NT2/D1 (cell line): ENCODE results near the gene MED12L.

Experiments
- DNase-seq: peaks from one replicate; pipeline ENCODE4 v3.0.0-alpha.2; 2011; ENCODE audit warnings: low read depth, low spot score
- H3K27me3 ChIP-seq: 2 replicates; pipeline ENCODE4 v1.6.0; 2011; ENCODE audit warnings: mild to moderate bottlenecking; ENCODE audit not compliant: insufficient read length, insufficient read depth
- H3K36me3 ChIP-seq: 2 replicates; pipeline ENCODE4 v1.6.1; 2011; ENCODE audit warnings: mild to moderate bottlenecking, low read length, mixed read lengths; ENCODE audit not compliant: insufficient read depth, insufficient read length
- H3K4me1 ChIP-seq: 2 replicates; pipeline ENCODE4 v1.5.1; 2011; ENCODE audit not compliant: insufficient read depth, insufficient read length
- H3K4me3 ChIP-seq: 2 replicates; pipeline ENCODE4 v1.5.1; 2011; ENCODE audit warnings: low read depth; ENCODE audit not compliant: insufficient read length
- H3K9ac ChIP-seq: 2 replicates; pipeline ENCODE4 v1.6.0; 2011; ENCODE audit warnings: low read depth; ENCODE audit not compliant: insufficient read length
- H3K9me3 ChIP-seq: 2 replicates; pipeline ENCODE4 v1.5.1; 2011; ENCODE audit warnings: mild to moderate bottlenecking, low read length; ENCODE audit not compliant: insufficient read depth
- SUZ12 ChIP-seq: IDR thresholded peaks from 2 replicates; pipeline ENCODE4 v1.6.1; 2011; ENCODE audit not compliant: insufficient read length, insufficient read depth; ENCODE audit errors: extremely low read depth
- YY1 ChIP-seq: IDR thresholded peaks from 2 replicates; pipeline ENCODE4 v1.6.1; 2011; ENCODE audit not compliant: insufficient read length, insufficient read depth
- ZNF274 ChIP-seq: IDR thresholded peaks from 2 replicates; pipeline ENCODE4 v1.6.1; 2011; ENCODE audit warnings: mild to moderate bottlenecking, low read depth, low read length

Gene MED12L

GRCh38 chr3:151431940-151432339 is 346.5 kb downstream of the MED12L start:
- H3K27me3 ChIP-seq, result no peaks in the 10 kb centered on the region
- no peak overlapping the region for H3K4me3 ChIP-seq
- H3K9ac ChIP-seq, result no peak overlapping the region
- H3K4me1 ChIP-seq, result no peaks in the 10 kb centered on the region
- TF ChIP-seq SUZ12 (no peak), YY1 (no peak), ZNF274 (no peak)
- no peak for DNase-seq
- no peaks in the 10 kb centered on the region for H3K36me3 ChIP-seq
- H3K9me3 ChIP-seq, result peaks cover 12% of the 10 kb centered on the region; the same call in 1 of the 2 replicates

GRCh38 chr3:151432616-151433372 is 347.3 kb downstream of the MED12L start:
- H3K9ac ChIP-seq, result no peak overlapping the region
- no peaks in the 10 kb centered on the region for H3K27me3 ChIP-seq

DNA sequence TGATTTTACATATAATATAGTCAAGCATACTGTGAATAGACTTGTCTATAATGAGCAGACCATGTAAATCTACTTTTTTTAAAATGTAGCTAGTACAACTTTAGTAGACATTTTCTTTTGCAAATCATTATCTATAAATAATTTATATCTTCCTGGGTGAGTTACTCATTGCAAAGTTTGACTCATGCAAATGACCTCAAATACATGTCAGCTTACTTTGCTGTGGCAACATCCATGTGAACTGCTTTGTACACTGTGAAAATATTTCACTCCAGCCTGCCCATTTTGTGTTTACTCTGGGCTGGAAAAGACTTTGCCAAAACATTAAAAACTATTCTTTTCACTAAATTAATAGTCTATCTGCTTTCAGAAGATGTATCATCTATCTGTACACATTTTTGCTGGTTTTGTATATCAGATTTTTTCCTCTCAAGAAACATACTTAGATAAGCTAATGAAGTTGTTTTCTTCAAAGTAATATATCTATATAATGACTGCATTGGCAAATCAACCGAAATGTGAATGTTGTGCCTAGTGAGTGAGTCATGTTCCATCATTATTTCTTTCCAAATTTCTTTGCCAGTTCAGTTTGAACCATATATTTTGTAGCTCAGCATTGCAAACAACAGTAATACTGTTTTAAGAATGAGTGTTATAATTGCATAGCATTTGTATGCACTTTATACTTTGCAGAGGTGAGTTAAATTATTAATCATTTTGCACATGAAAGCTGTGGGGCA is 348.9 kb downstream of the MED12L start:
- Histone ChIP-seq H3K27me3 (no peaks in the 10 kb centered on the region), H3K36me3 (no peaks in the 10 kb centered on the region), H3K9me3 (peaks cover 12% of the 10 kb centered on the region; the same call in 1 of the 2 replicates), H3K4me3 (no peak overlapping the region), H3K9ac (no peak overlapping the region), H3K4me1 (no peaks in the 10 kb centered on the region)
- DNase-seq, result no peak
- TF ChIP-seq SUZ12 (no peak), ZNF274 (no peak)

More at GRCh38 chr3:151432616-151433372, 347.3 kb downstream of the MED12L start:
- DNase-seq, result no peak
- TF ChIP-seq YY1, result no peak
- TF ChIP-seq ZNF274, result no peak
- no peak for TF ChIP-seq SUZ12
- H3K4me3 ChIP-seq, result no peak overlapping the region
- peaks cover 12% of the 10 kb centered on the region; the same call in 1 of the 2 replicates for H3K9me3 ChIP-seq
- H3K4me1 ChIP-seq, result no peaks in the 10 kb centered on the region
- no peaks in the 10 kb centered on the region for H3K36me3 ChIP-seq

- no peak for TF ChIP-seq SUZ12
- no peak for TF ChIP-seq ZNF274
- TF ChIP-seq YY1, result no peak
- no peak for DNase-seq
- Histone ChIP-seq H3K9ac (no peak overlapping the region), H3K27me3 (no peaks in the 10 kb centered on the region), H3K4me1 (no peaks in the 10 kb centered on the region), H3K4me3 (no peak overlapping the region), H3K9me3 (0 out of 2 replicates have a peak, but pooled peaks cover 4% of the 10 kb centered on the region), H3K36me3 (no peaks in the 10 kb centered on the region)
These were observed 351.4 kb downstream of the MED12L start for GRCh38 chr3:151436675-151437446.

DNA sequence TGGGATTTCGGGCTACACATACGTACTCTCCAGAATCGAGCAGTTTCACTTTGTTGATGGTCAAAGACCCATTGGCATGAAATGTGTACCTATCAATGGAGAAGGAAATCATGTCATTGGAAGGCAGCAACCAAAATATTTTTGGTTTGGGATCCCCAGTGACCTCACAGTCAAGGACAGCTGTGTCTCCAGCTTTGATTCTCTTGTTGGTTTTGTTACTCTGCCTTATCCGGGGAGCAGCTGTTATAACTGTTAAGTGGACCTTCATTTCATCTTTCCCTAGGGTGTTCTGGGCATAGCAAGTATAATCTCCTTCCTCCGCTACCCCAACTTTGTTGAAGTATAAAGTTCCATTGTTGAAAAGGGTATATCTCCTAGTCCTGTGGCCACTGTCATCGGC is 352.4 kb downstream of the MED12L start:
- Histone ChIP-seq H3K4me1 (no peaks in the 10 kb centered on the region), H3K9me3 (no peaks in the 10 kb centered on the region), H3K27me3 (no peaks in the 10 kb centered on the region), H3K36me3 (no peaks in the 10 kb centered on the region), H3K4me3 (no peak overlapping the region), H3K9ac (no peak overlapping the region)
- TF ChIP-seq SUZ12 (no peak), YY1 (no peak), ZNF274 (no peak)
- DNase-seq, result no peak

DNA sequence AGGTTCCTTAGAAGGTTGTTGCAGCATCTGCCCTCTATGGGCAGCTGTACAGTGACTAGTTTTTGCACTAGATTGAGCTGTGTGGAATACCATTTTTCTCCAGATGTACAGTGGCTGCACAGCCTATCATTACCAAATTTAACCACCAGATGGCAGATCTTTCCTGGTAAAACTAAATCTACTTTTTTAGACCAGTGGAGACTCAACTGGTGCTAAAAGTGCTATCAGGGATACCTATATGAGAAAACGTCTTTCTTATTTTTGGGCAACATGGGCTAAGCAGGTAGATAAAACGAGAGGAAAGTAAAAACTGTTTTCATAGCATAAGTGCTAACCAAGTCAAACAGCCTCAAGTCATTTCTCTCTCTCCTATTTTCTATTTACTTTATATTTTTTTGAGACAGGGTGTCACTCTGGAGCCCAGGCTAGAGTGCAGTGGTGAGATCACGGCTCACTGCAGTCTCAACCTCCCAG is 354.2 kb downstream of the MED12L start:
- Histone ChIP-seq H3K4me1 (no peaks in the 10 kb centered on the region), H3K9me3 (no peaks in the 10 kb centered on the region), H3K27me3 (no peaks in the 10 kb centered on the region), H3K4me3 (no peak overlapping the region), H3K9ac (no peak overlapping the region), H3K36me3 (no peaks in the 10 kb centered on the region)
- TF ChIP-seq YY1, result no peak
- TF ChIP-seq SUZ12, result no peak
- TF ChIP-seq ZNF274, result no peak
- peak; percentile 32 for DNase-seq
